HFFc6 (cell line): ENCODE data around the gene CTSG. TPM values are rescaled to one million over a fixed set of nuclear protein-coding genes. Genes with fewer than 3 reads are reported as not detected.
"Not testable (repeated sequence)": the region's sequence is repeated elsewhere in the genome, so short reads cannot be mapped to it uniquely, and the experiment has no call there.

Experiments
- DNase-seq: peaks from one replicate; pipeline ENCODE4 v3.0.0-alpha.2; 2018
- H3K27ac Mint-ChIP-seq: 2 replicates; pipeline ENCODE4 v1.8.0; 2020; ENCODE audit warnings: mild to moderate bottlenecking, mixed read lengths
- H3K27me3 Mint-ChIP-seq: 2 replicates; pipeline ENCODE4 v1.8.0; 2021; ENCODE audit warnings: mild to moderate bottlenecking, moderate library complexity, mixed read lengths; ENCODE audit not compliant: insufficient read depth
- H3K36me3 Mint-ChIP-seq: 2 replicates; pipeline ENCODE4 v1.8.0; 2021; ENCODE audit warnings: low read depth, mixed read lengths
- H3K4me1 Mint-ChIP-seq: 2 replicates; pipeline ENCODE4 v1.8.0; 2020; ENCODE audit warnings: low read depth, mixed read lengths
- H3K4me3 Mint-ChIP-seq: 2 replicates; pipeline ENCODE4 v1.8.0; 2020; ENCODE audit warnings: mild to moderate bottlenecking, moderate library complexity, mixed read lengths
- H3K9me3 Mint-ChIP-seq: 2 replicates; pipeline ENCODE4 v1.8.0; 2020; ENCODE audit warnings: mild to moderate bottlenecking, mixed read lengths
- total RNA-seq, 6 experiments: library from RNA; stranded (reverse); fragmentation: NEBNext Ultra II Directional; extraction: Animal tissue kit (Norgen Biotek cat#: 25700); gene quantifications; 2 replicates in 1 of 6; 3 replicates in 5 of 6; pipeline ENCODE4 v1.2.3, GENCODE V29; 2021
- TF ChIP-seq, protein P1 (sequence below): fragments of 200-600 bp; sonication (generic); IDR thresholded peaks from 2 replicates; pipeline ENCODE4 v1.5.0; 2021; ENCODE audit warnings: antibody characterized with exemption, mild to moderate bottlenecking

CTSG gene
- total RNA-seq, 6 experiments from 2014 or later, result not detected

DNA sequence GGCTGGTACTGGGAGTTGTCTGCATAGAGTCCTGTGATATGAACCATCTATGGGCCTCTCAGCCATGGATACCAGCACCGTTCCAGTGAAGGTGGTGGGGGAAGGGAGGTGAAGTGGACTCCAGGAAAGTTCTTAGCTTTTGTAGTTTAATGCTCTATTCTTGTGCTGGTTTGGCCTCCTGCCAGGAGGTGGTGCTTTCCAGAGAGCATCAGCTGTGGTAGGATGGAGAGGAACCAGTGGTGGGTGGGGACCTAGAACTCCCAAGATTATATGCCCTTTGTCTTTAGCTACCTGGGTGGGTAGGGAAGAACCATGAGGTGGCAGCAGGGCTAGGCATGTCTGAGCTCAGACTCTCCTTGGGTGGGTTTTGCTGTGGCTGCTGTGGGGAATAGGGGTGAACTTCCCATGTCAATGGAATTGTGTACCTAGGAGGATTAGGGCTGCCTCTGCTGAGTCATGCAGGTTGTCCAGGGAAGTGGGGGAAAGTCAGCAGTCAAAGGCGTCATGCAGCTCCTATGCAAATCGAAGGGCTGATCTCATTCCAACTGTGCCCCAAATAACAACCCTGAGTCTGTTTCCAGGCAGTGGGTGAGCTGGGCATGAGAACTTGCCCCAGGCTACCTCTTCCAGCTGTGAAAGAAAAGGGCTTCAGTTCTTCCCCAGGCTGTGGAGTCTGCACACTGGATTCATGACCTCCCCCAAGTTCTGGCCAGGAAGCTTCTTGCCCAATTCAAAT lies 19.2 kb upstream of the CTSG start:
- TF ChIP-seq, protein P1, sequence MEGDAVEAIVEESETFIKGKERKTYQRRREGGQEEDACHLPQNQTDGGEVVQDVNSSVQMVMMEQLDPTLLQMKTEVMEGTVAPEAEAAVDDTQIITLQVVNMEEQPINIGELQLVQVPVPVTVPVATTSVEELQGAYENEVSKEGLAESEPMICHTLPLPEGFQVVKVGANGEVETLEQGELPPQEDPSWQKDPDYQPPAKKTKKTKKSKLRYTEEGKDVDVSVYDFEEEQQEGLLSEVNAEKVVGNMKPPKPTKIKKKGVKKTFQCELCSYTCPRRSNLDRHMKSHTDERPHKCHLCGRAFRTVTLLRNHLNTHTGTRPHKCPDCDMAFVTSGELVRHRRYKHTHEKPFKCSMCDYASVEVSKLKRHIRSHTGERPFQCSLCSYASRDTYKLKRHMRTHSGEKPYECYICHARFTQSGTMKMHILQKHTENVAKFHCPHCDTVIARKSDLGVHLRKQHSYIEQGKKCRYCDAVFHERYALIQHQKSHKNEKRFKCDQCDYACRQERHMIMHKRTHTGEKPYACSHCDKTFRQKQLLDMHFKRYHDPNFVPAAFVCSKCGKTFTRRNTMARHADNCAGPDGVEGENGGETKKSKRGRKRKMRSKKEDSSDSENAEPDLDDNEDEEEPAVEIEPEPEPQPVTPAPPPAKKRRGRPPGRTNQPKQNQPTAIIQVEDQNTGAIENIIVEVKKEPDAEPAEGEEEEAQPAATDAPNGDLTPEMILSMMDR, result no peak
- DNase-seq, result no peak
- no peaks in the 10 kb centered on the region for H3K27me3 Mint-ChIP-seq
- no peaks in the 10 kb centered on the region for H3K36me3 Mint-ChIP-seq
- peaks cover 75% of the 10 kb centered on the region for H3K9me3 Mint-ChIP-seq
- H3K4me1 Mint-ChIP-seq, result no peaks in the 10 kb centered on the region
- H3K4me3 Mint-ChIP-seq, result no peak overlapping the region
- no peak overlapping the region for H3K27ac Mint-ChIP-seq

DNA sequence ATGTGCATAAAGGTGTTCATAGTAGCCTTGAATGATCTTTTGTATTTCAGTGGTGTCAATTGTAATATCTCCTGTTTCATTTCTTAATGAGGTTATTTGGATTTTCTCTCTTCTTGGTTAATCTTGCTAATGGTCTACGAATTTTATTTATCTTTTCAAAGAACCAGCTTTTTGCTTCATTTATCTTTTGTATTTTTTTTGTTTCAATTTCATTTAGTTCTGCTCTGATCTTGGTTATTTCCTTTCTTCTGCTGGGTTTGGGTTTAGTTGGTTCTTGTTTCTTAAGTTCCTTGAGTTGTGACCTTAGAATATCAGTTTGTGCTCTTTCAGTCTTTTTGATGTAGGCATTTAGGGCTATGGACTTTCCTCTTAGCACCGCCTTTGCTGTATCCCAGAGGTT lies 15.0 kb upstream of the CTSG start:
- not testable (repeated sequence) for H3K27ac Mint-ChIP-seq, H3K4me3 Mint-ChIP-seq, H3K36me3 Mint-ChIP-seq, DNase-seq, H3K27me3 Mint-ChIP-seq, H3K4me1 Mint-ChIP-seq
- H3K9me3 Mint-ChIP-seq, result peaks cover 71% of the 10 kb centered on the region

DNA sequence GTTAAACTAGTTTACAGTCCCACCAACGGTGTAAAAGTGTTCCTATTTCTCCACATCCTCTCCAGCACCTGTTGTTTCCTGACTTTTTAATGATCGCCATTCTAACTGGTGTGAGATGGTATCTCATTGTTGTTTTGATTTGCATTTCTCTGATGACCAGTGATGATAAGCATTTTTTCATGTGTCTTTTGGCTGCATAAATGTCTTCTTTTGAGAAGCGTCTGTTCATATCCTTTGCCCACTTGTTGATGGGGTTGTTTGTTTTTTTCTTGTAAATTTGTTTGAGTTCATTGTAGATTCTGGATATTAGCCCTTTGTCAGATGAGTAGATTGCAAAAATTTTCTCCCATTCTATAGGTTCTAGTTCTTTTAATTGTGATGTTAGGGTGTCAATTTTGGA lies 8.4 kb upstream of the CTSG start:
- H3K4me1 Mint-ChIP-seq, H3K27me3 Mint-ChIP-seq, DNase-seq, H3K4me3 Mint-ChIP-seq, H3K36me3 Mint-ChIP-seq, H3K27ac Mint-ChIP-seq: not testable (repeated sequence)
- H3K9me3 Mint-ChIP-seq, result peaks cover 41% of the 10 kb centered on the region

DNA sequence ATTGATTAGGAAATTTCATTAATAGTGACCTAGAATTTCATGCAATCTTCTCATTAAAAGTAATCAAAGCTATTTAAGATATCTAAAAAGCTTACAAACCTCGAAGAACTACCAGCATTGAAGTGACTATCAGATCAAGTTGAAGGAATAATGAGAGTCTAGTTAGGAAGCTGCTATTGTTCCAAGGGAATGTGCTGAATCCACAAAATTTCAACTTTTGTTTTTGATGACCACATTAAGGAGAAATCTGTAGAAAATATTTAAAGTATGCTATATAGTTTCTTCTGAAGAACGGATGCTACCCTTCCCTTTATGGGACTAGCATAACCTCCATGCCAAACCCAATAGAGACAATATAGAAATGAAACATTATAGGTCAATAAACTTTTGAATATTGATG lies 2.5 kb upstream of the CTSG start:
- Mint-ChIP-seq H3K36me3 (no peaks in the 10 kb centered on the region), H3K27me3 (no peaks in the 10 kb centered on the region; the same call in 1 of the 2 replicates), H3K4me3 (no peak overlapping the region), H3K4me1 (no peaks in the 10 kb centered on the region), H3K27ac (no peak overlapping the region), H3K9me3 (peaks cover 20% of the 10 kb centered on the region)
- TF ChIP-seq, protein P1, result no peak
- no peak for DNase-seq

DNA sequence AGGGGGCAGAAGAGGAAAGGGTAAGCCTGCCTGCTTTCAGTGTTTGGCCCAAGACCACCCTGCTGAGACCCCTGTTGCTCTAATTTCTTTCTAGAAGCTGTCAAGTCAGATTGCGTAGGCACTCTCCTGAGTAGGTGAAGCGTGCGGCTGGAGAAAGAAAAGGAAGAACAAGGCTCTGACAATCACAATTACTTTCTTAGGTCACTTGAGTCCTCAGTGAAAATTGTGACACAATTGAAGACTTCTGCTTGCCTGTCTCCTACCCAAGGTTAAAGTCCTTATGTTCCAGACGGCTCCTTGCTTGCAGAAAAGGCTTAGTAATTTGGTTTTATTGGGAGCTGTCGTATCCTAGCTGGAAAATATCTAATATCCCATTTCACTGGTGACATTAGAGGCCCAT lies 721 bp upstream of the CTSG start:
- Mint-ChIP-seq H3K9me3 (peaks cover 24% of the 10 kb centered on the region), H3K27ac (no peak overlapping the region), H3K36me3 (no peaks in the 10 kb centered on the region), H3K4me3 (no peak overlapping the region), H3K4me1 (no peaks in the 10 kb centered on the region), H3K27me3 (no peaks in the 10 kb centered on the region; the same call in 1 of the 2 replicates)
- DNase-seq, result no peak
- TF ChIP-seq, protein P1, result no peak

DNA sequence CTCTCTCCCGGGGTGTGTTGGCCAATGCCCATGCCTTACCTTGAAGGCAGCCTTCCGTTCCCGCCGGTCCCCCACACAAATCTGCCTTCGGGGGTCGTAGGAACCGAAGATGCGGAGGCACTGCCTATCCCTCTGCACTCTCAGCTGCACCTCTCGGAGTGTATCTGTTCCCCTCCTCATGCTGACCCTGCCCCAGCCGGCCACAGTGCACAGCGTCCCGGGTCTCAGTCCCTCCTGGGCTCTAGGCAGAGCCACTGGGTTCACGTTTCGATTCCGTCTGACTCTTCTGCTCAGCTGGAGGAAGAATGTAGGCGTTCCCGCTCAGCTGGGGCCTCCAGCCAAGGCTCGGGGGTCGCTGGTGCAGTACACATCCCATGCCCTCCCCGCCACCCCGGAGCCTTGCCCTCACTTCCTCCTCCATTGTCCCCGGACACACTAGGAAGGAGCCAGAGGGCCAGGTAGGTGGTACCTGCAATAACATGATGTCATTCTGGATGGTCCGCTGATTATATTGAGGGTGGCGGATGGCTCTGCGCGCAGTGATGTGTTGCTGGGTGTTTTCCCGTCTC lies 1.8 kb downstream of the CTSG start:
- no peak for DNase-seq
- no peaks in the 10 kb centered on the region; the same call in 1 of the 2 replicates for H3K27me3 Mint-ChIP-seq
- TF ChIP-seq, protein P1, result no peak
- H3K4me1 Mint-ChIP-seq, result no peaks in the 10 kb centered on the region
- no peak overlapping the region for H3K27ac Mint-ChIP-seq
- H3K9me3 Mint-ChIP-seq, result peaks cover 26% of the 10 kb centered on the region
- H3K4me3 Mint-ChIP-seq, result no peak overlapping the region
- no peaks in the 10 kb centered on the region for H3K36me3 Mint-ChIP-seq
